SK-N-SH (cell line): Measurements from ENCODE around the gene GOPC. TPM values are rescaled to one million over a fixed set of nuclear protein-coding genes. Genes with fewer than 3 reads are reported as not detected.

Experiments
- CTCF ChIA-PET: fragments of 300-600, 350-600 bp; formaldehyde crosslinking; extraction: SDS; loops from one replicate; lab custom pipeline; 2021; lab: Yijun Ruan, JAX
- POLR2A ChIA-PET: fragments of 350-600 bp; sonication (Branson Sonifier 250); formaldehyde crosslinking; extraction: SDS; loops from one replicate; lab custom pipeline; 2020; ENCODE audit warnings: antibody characterized with exemption, inconsistent platforms; lab: Yijun Ruan, JAX
- DNase-seq: peaks from one replicate; pipeline ENCODE4 v3.0.0; 2012
- H2AFZ ChIP-seq: fragments of 200-600 bp; sonication (generic); 2 replicates; pipeline ENCODE4 v1.8.1; 2016; ENCODE audit warnings: antibody characterized with exemption, mild to moderate bottlenecking, low read depth
- H3F3A ChIP-seq: fragments of 200-600 bp; sonication (generic); replicated peaks from 2 replicates; pipeline ENCODE3; 2016; ENCODE audit warnings: antibody characterized with exemption, mild to moderate bottlenecking; ENCODE audit not compliant: insufficient read depth
- H3K27ac ChIP-seq, 2 experiments: fragments of 200-500 bp in 1 of 2; fragments of 200-600 bp in 1 of 2; sonication (Bioruptor generic) in 1 of 2; sonication (generic), shearing (Covaris generic) in 1 of 2; 2 replicates each; pipeline versions ENCODE4 v1.5.1 to v1.6.1; 2014 to 2016; ENCODE audit warnings: low read depth in 2 of 2, inconsistent platforms in 1 of 2, low read length in 1 of 2, mild to moderate bottlenecking in 1 of 2, mixed read lengths in 1 of 2
- H3K27me3 ChIP-seq: fragments of 200-600 bp; sonication (generic), shearing (Covaris generic); 2 replicates; pipeline ENCODE4 v1.6.1; 2016; ENCODE audit warnings: mixed run types; ENCODE audit not compliant: insufficient read depth
- H3K36me3 ChIP-seq, 2 experiments: fragments of 200-500 bp in 1 of 2; fragments of 200-600 bp in 1 of 2; sonication (Bioruptor generic) in 1 of 2; sonication (generic) in 1 of 2; replicated peaks in 1 of 2; 2 replicates each; pipeline versions ENCODE3 to v1.5.1; 2014 to 2016; ENCODE audit warnings: low read length in 1 of 2, mild to moderate bottlenecking in 1 of 2; ENCODE audit not compliant: insufficient read depth in 2 of 2, control insufficient read depth in 1 of 2
- H3K4me1 ChIP-seq, 2 experiments: fragments of 200-500 bp in 1 of 2; fragments of 200-600 bp in 1 of 2; sonication (Bioruptor generic) in 1 of 2; sonication (generic), shearing (Covaris generic) in 1 of 2; 2 replicates each; pipeline versions ENCODE4 v1.5.1 to v1.6.1; 2014 to 2016; ENCODE audit warnings: low read depth in 1 of 2, low read length in 1 of 2, mixed run types in 1 of 2; ENCODE audit not compliant: insufficient read depth in 2 of 2, control insufficient read depth in 1 of 2
- H3K4me2 ChIP-seq: fragments of 200-600 bp; sonication (generic), shearing (Covaris generic); 2 replicates; pipeline ENCODE4 v1.6.1; 2017; ENCODE audit warnings: mixed run types
- H3K4me3 ChIP-seq, 2 experiments: fragments of 200-500 bp in 1 of 2; fragments of 200-600 bp in 1 of 2; sonication (Bioruptor generic) in 1 of 2; sonication (generic), shearing (Covaris generic) in 1 of 2; 2 replicates each; pipeline versions ENCODE4 v1.5.1 to v1.8.1; 2014 to 2016; ENCODE audit warnings: low read depth in 2 of 2, inconsistent platforms in 1 of 2, low read length in 1 of 2, mild to moderate bottlenecking in 1 of 2, mixed read lengths in 1 of 2, moderate library complexity in 1 of 2
- H3K79me2 ChIP-seq: fragments of 200-600 bp; sonication (generic); 2 replicates; pipeline ENCODE4 v1.8.1; 2017; ENCODE audit warnings: mild to moderate bottlenecking; ENCODE audit not compliant: insufficient read depth
- H3K9ac ChIP-seq: fragments of 200-600 bp; sonication (generic); 2 replicates; pipeline ENCODE4 v1.6.1; 2017; ENCODE audit warnings: mixed run types
- H3K9me2 ChIP-seq: fragments of 200-600 bp; sonication (generic); 2 replicates; pipeline ENCODE4 v1.6.1; 2017; ENCODE audit warnings: mixed run types
- H3K9me3 ChIP-seq: fragments of 200-600 bp; sonication (generic); 2 replicates; pipeline ENCODE4 v1.6.1; 2017; ENCODE audit warnings: mixed run types, mild to moderate bottlenecking, moderate library complexity
- H4K20me1 ChIP-seq: fragments of 200-600 bp; sonication (generic); 2 replicates; pipeline ENCODE4 v1.6.1; 2017; ENCODE audit warnings: mild to moderate bottlenecking, mixed run types; ENCODE audit not compliant: insufficient read depth
- EP300 ChIP-seq, 2 experiments: IDR thresholded peaks; 2 replicates each; pipeline versions ENCODE4 v1.4.0 to v1.6.1; 2012; ENCODE audit warnings: borderline replicate concordance in 1 of 2, low read depth in 1 of 2, low read length in 1 of 2
- EZH2phosphoT487 ChIP-seq: fragments of 200-600 bp; sonication (generic); IDR thresholded peaks from 2 replicates; pipeline ENCODE4 v1.6.1; 2017; ENCODE audit warnings: low read depth, mixed run types, mild to moderate bottlenecking, antibody characterized with exemption, moderate library complexity, borderline replicate concordance
- FOSL2 ChIP-seq: IDR thresholded peaks from 2 replicates; pipeline ENCODE4 v1.4.0; 2012; ENCODE audit warnings: low read depth, mild to moderate bottlenecking, moderate library complexity, borderline replicate concordance
- FOXJ3 ChIP-seq: sonication (generic); formaldehyde crosslinking; IDR thresholded peaks from 2 replicates; pipeline ENCODE4 v1.5.1; 2020; ENCODE audit warnings: mild to moderate bottlenecking, missing genetic modification reagents
- JUND ChIP-seq: IDR thresholded peaks from 2 replicates; pipeline ENCODE4 v1.4.0; 2012
- NRF1 ChIP-seq: IDR thresholded peaks from 2 replicates; pipeline ENCODE4 v1.6.1; 2012; ENCODE audit warnings: low read depth, mild to moderate bottlenecking, low read length
- PBX3 ChIP-seq: IDR thresholded peaks from 2 replicates; pipeline ENCODE4; 2012
- POLR2AphosphoS5 ChIP-seq: IDR thresholded peaks from 2 replicates; pipeline ENCODE4 v1.6.1; 2012; ENCODE audit warnings: low read depth, low read length
- RAD21 ChIP-seq: IDR thresholded peaks from 2 replicates; pipeline ENCODE4 v1.6.1; 2012; ENCODE audit warnings: mild to moderate bottlenecking, low read length
- REST ChIP-seq: IDR thresholded peaks from 2 replicates; pipeline ENCODE4 v1.6.1; 2012; ENCODE audit warnings: mild to moderate bottlenecking, low read depth, low read length, moderate library complexity
- SIN3A ChIP-seq: IDR thresholded peaks from 2 replicates; pipeline ENCODE4 v1.6.1; 2012; ENCODE audit warnings: low read depth, mild to moderate bottlenecking, low read length, moderate library complexity, borderline replicate concordance
- SMC3 ChIP-seq: IDR thresholded peaks from 2 replicates; pipeline ENCODE4 v1.6.1; 2012; ENCODE audit warnings: low read depth, low read length, improper control_type of control experiment
- ZBTB33 ChIP-seq: IDR thresholded peaks from 2 replicates; pipeline ENCODE4 v1.4.0; 2012; ENCODE audit warnings: low read depth, borderline replicate concordance
- WGBS: methylation state at CpG from one replicate; pipeline ENCODE4 v1.1.6; 2017; ENCODE audit warnings: low lambda C conversion rate; 5-methylcytosine and 5-hydroxymethylcytosine counted together
- polyA plus RNA-seq, 3 experiments: library from polyadenylated mRNA; depleted of rRNA; stranded (reverse); fragments of >200 nt; gene quantifications; 2 replicates each; pipeline ENCODE4 v1.2.3, GENCODE V29; 2012
- TF ChIP-seq, protein P1 (sequence below): fragments of 200-600 bp; sonication (generic); IDR thresholded peaks from 2 replicates; pipeline ENCODE4 v1.6.1; 2017; ENCODE audit warnings: antibody characterized with exemption, mild to moderate bottlenecking, moderate library complexity
- TF ChIP-seq, protein P2 (sequence below): IDR thresholded peaks from 2 replicates; pipeline ENCODE4 v1.4.0; 2012; ENCODE audit warnings: low read depth, borderline replicate concordance
- TF ChIP-seq, protein P3 (sequence below): fragments of 150-350 bp; IDR thresholded peaks from 2 replicates; pipeline ENCODE4 v1.6.1; 2017; ENCODE audit warnings: antibody characterized with exemption, low read length, low read depth, borderline replicate concordance

The GOPC gene
- polyA plus RNA-seq, 1 of the 3 experiments (the other 2 are of a cell fraction) = 20.8 TPM

- CTCF ChIA-PET = interaction anchor here (0.9 kb wide), 1 partner anchor 11 kb away, joined by 4 read pairs; the partner anchor contains the start of gene GOPC
- no peak for DNase-seq
- Histone ChIP-seq H3K9ac (no peak overlapping the region), H3K9me2 (no peaks in the 10 kb centered on the region), H4K20me1 (peaks cover 56% of the 10 kb centered on the region), H3F3A (peaks cover 4% of the 10 kb centered on the region), H3K4me2 (no peak overlapping the region), H2AFZ (no peak overlapping the region), H3K79me2 (peaks cover 98% of the 10 kb centered on the region), H3K9me3 (no peaks in the 10 kb centered on the region), H3K27ac (no peak overlapping the region), H3K4me3 (no peak overlapping the region), H3K4me1 (no peaks in the 10 kb centered on the region), H3K27me3 (no peaks in the 10 kb centered on the region), H3K36me3 (peaks cover 19 to 48% of the 10 kb centered on the region in 2 experiments)
- TF ChIP-seq SIN3A = no peak
- TF ChIP-seq REST = no peak
- TF ChIP-seq, protein P1, sequence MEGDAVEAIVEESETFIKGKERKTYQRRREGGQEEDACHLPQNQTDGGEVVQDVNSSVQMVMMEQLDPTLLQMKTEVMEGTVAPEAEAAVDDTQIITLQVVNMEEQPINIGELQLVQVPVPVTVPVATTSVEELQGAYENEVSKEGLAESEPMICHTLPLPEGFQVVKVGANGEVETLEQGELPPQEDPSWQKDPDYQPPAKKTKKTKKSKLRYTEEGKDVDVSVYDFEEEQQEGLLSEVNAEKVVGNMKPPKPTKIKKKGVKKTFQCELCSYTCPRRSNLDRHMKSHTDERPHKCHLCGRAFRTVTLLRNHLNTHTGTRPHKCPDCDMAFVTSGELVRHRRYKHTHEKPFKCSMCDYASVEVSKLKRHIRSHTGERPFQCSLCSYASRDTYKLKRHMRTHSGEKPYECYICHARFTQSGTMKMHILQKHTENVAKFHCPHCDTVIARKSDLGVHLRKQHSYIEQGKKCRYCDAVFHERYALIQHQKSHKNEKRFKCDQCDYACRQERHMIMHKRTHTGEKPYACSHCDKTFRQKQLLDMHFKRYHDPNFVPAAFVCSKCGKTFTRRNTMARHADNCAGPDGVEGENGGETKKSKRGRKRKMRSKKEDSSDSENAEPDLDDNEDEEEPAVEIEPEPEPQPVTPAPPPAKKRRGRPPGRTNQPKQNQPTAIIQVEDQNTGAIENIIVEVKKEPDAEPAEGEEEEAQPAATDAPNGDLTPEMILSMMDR = no peak
- no peak for TF ChIP-seq NRF1
- TF ChIP-seq EZH2phosphoT487 = no peak
- TF ChIP-seq, protein P2, sequence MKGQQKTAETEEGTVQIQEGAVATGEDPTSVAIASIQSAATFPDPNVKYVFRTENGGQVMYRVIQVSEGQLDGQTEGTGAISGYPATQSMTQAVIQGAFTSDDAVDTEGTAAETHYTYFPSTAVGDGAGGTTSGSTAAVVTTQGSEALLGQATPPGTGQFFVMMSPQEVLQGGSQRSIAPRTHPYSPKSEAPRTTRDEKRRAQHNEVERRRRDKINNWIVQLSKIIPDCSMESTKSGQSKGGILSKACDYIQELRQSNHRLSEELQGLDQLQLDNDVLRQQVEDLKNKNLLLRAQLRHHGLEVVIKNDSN = no peak
- TF ChIP-seq, protein P3, sequence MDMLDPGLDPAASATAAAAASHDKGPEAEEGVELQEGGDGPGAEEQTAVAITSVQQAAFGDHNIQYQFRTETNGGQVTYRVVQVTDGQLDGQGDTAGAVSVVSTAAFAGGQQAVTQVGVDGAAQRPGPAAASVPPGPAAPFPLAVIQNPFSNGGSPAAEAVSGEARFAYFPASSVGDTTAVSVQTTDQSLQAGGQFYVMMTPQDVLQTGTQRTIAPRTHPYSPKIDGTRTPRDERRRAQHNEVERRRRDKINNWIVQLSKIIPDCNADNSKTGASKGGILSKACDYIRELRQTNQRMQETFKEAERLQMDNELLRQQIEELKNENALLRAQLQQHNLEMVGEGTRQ = no peak
- no peak for TF ChIP-seq EP300 (IDR thresholded peaks at IDR 0.05; ENCODE audit: borderline replicate concordance in 1 of 2, low read depth in 1 of 2, low read length in 1 of 2)
- TF ChIP-seq JUND = no peak
- no peak for TF ChIP-seq PBX3
- no peak for TF ChIP-seq POLR2AphosphoS5
- TF ChIP-seq SMC3 = no peak
- no peak for TF ChIP-seq RAD21
- no peak for TF ChIP-seq ZBTB33
- TF ChIP-seq FOSL2 = no peak
- no peak for TF ChIP-seq FOXJ3 (CRISPR knock-in tag)
- POLR2A ChIA-PET = no interaction called here
- WGBS = over 99% methylated on average over 3 of the region's 3 CpGs
These were observed 10.9 kb downstream of the GOPC start for GRCh38 chr6:117591405-117591804.
